Upper lobe of left lung (tissue), 4 donors: ENCODE results near the gene MBNL2.

Source experiments
- CTCF ChIP-seq, 6 experiments: fragments of 450-650 bp in 4 of 6; fragments of 200-600 bp in 2 of 6; sonication (generic) in 2 of 6; IDR thresholded peaks; one replicate each; pipeline ENCODE4 v1.5.1; 2016 to 2019; ENCODE audit warnings: antibody characterized with exemption in 6 of 6
- EP300 ChIP-seq, 4 donors: sonication (generic); formaldehyde crosslinking; IDR thresholded peaks; one replicate each; pipeline ENCODE4 v1.5.1; 2017; ENCODE audit warnings: antibody characterized with exemption in 4 of 4, control low read depth in 2 of 4
- POLR2AphosphoS5 ChIP-seq, 2 donors: sonication (generic); formaldehyde crosslinking; IDR thresholded peaks; one replicate each; pipeline ENCODE4 v1.5.1; 2017; ENCODE audit warnings: antibody characterized with exemption in 2 of 2

- no peak for TF ChIP-seq CTCF (IDR thresholded peaks at IDR 0.05)
- TF ChIP-seq POLR2AphosphoS5 (IDR thresholded peaks at IDR 0.05): no peak
- no peak for TF ChIP-seq EP300 (IDR thresholded peaks at IDR 0.05)
Observed at GRCh38 chr13:97262058-97262457, 39.9 kb downstream of the MBNL2 start.
